NCI-H128 (cell line): Measurements from ENCODE around the gene NOD2.

Experiments used
- DNase-seq: peaks from one replicate; lab custom pipeline; 2025; ENCODE audit not compliant: unreplicated experiment; lab: John Stamatoyannopoulos, UW

The NOD2 gene

DNA sequence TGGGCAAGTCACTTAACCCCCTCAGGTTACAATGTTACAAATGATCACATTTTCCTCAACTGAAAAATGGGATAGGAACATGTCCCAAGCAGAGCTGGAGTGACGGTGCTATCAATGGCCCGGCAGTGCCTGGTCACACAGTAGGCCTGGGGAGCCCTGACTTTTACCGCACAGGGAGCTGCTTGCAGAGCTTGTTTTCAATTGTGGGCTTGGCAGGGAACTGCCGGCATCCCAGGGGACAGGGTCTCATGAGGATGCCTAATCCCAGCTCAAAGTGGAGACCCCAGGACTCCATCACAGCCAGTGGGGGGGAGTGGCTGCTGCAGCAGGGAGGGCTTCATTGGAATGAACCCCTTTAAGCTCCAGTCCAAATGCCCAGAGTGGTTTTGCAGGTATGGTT, 23.7 kb upstream of the NOD2 start:
- no peak for DNase-seq

DNA sequence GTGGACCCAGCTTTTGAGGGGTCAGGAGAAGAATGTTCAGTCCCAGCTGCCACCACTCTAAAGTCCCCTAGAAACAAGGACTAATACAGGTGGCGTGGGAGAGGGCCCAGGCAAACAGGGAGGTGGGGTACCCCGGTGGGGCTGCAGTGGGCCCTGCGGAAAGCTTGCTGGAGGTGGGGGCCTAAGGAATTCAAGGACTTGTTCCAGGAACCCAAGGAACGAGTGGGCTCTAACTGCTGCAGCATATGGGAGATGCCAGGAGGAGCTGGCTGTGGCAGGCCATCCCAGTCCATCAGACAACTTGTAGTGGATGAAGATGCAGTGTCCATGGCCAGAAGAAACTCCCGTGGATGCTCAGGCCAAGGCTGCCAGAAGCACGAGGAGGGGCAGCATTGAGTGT, 22.9 kb upstream of the NOD2 start:
- DNase-seq = no peak

DNA sequence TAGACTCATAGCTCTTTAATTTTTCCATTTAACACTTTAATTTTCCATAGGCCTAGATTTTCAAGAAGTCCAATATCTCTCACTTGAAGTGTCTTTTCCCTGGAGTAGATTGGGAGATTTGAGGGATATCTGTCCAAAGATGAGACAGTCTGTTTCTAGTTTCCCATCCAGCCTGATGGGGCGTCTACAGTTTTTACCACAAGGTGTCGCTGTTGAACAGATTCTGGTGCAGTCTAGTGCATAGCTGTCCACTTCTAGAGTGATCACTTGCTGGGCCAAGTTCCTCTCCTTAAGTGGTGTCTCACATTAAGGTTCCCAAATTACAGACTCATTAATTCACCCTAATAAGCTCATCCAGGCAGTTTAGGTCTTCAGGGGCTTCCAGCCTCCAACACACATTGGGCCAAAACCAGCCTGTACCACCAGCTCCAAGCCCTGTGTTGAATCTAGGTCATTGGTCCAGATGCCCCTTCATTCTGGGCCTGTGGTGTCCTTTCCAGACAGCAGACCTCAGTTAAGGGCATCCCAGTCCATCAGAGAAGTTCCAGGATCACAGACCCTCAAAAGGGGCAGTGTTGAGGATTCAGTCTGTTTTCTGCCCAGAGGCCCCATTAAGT, 21.7 kb upstream of the NOD2 start:
- no peak for DNase-seq

- no peak for DNase-seq
These were observed 19.7 kb upstream of the NOD2 start for GRCh38 chr16:50673496-50674275.

DNA sequence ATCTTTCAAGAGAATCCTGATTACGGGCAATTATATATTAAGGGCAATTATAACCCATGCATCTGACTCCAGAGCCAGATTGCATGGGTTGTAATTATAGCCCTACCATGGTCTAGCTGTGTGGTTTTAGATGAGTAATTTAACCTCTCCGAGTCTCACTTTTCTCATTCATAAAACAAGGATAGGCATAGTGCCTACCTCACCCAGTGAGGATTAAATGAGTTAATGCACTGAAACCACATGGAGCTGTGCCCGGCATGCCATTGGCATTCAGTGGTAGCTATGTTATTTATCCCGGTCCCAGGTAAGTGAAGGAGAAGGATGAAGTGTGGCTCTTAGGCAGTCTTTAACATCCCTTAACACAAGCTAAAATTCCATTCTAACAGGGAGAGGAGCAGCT, 18.6 kb upstream of the NOD2 start:
- DNase-seq = no peak

DNA sequence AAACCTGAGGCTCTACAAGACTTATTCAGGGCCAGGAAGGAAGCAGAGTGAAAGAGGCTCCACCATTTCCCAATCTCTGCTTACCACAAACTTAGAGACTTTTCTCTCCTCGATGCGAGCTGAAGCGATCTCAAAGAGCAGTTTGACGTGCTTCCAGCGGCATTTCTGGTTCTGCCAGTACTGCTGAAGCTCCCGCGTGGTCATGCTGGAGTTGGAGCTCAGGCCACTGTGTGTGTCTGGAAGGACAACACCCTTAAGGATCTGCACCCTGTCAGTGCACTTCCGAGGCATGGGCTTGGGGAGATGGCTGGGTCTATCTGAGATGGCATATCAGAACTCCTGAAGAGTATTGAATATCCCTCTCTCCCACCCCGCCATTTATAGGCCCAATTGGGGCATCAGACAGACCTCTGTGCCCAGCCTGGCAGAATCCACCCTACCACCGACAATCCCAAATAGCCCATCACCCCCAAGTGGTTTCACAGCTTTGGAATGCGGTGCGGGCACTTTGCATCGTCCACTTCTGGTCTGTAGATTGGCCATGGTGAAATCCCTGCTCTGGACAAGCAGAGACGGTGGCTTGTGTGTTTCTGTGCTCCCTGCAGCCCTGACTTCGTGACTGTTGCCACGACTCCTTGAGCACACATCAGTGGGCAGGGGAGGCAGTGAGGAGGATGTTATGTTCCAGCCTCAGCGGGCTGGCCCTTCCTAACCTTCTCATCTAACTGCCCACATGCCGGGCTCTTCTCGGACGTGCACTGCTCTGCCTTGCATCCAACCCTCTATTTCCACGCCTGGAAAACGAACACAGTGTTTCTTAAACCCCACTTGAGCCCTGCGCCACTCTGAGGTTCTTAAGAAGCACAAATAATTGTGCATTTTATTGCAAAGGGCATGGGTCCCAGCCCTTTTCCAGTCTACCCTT, 17.5 kb upstream of the NOD2 start:
- no peak for DNase-seq

GRCh38 chr16:50676684-50677225, 16.7 kb upstream of the NOD2 start:
- DNase-seq = no peak

DNA sequence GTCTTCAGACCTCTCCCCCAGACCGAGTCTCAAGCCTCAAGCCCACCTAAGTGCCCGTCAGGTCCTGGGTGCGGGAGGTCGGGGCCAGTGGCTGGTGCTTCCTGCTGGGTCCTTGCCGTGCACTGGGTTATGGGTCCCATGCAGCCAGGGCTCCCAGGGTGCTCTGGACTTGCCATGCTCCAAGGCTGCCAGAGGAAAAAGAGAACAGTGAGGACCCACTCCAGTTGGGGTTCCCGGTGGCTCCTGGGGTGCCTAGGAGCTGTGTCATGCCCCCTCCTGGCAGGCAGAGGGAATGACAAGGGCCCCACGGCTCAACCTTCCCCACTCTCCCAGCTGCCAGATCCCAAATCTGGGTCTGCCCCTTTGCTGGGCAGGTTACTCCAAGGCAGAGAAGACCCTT, 16.1 kb upstream of the NOD2 start:
- DNase-seq = no peak

- no peak for DNase-seq
These were observed 14.9 kb upstream of the NOD2 start for GRCh38 chr16:50678531-50678930.

DNA sequence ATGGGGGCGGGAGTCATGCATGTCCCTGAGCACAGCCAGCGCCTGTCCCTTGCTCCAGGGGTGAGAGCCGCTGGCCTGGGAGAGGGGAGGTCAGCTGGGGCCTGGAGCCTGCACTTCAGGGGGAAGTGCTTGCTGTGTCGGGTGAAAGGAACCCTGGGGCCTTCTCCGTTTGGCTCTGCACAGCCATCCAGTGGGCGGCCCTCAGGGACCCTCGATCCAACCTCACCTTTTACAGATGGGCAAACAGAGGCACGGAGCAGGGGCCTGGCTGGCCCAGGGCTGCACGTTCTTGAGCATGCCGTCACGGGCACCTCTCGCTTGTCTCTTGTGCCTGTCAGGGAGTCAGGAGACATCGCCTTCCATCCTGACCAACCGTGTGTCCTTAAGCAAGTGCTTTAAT, 14.1 kb upstream of the NOD2 start:
- no peak for DNase-seq

DNA sequence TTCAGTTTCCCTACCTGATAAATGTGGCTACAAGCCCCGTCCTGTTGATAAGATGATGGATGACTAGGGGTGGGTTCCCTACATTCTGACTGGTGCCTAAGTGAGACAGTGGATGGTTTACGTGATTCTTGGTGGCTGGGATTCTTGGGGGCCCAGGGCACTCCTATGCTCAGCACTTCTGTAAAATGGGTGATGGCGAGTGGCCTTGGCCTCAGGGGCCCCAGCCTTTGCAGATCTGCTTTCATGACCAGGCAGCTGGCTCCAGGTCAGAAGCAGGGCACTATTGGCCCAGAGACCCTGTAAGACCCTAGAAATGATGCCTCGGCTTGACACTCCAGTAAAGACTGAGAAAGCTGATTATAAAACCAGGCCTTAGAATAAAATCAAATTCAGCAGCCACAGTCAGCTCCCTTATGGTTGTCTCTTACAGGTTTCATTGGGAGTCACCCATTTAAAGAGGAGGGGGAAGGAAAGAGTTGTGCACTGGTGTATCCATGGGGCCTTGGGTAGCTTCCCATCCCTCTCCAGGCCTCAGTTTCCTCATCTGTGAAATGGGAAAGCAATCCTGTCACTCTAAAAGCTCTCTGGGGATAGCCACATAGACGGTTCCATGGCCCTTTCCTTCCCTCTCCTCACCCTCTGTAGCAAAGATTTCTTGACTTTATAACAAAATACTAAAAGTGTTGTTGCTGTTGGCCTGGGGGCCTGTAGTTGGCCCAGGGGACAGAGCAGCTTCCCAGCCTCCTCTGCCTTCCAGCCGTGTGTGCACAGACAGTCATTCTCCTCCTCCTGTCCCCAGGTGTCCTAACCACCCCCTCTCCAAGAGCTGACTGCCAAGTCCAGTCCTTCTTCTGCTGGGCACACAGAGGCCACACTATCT, 13.5 kb upstream of the NOD2 start:
- no peak for DNase-seq

DNA sequence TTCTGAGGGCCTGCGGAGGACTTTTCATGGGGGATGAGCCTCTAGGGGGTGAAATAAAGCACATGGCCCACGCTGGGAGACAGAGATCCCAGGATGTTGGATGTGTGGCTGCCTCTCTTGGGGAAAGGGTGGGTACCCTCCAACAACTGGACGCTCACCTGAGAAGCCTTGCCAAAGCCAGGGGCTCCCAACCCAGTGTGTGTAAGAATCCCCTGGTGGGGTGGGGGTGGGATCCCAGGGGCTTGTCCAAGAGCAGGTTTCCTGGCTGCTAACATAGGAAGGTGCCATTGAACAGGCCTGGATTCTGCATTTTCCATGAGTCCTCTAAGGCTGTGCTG, 12.9 kb upstream of the NOD2 start:
- no peak for DNase-seq

DNA sequence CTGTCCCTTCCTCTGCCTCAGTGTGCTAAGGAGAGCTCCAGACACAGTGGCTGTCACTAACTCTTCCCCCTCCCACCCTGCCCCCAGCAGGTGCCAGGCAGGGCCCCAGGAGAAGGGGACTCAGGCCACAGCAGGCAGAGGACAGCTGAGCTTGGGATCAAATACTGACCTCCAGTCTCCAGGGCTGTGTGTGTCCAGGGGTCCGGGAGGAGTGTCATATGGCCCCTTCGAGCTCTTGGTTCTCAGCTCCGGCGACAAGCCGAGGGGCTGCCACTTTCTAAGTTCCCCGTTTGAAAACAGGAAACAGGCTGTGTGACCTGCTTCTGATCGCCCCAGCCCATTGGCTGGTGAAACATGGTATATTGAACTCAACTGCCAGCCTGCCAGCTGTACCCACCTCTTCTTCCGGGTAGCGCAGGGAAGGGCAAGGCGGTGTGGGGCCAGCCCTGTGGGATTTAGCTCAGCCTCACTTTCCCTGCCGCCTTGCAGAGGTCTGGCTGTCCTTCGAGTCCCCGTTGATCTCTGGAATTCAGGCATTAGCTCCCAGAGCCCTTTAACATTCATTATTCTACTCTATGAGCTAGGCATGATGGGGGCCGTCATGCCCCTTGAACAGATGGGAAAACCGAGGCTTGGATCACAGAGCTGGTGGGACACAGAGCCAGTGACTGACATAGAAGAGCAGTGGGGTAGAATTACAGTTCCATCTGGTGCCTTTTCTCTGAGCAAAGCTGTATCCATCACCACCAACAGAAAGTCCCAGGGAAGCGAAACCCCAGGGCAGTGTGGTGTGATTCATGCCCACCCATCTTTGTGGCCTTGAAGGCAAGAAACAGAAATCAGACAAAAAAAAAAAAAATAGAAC, 12.2 kb upstream of the NOD2 start, which contains the start of gene SNX20:
Gene SNX20 (minus strand): TSS at position 292 of the 865 bp plus-strand sequence. CDS start 3,786 bp downstream, outside the sequence.
- no peak for DNase-seq

GRCh38 chr16:50683689-50684374, 9.6 kb upstream of the NOD2 start:
- DNase-seq = no peak

- no peak for DNase-seq
These were observed 8.5 kb upstream of the NOD2 start for GRCh38 chr16:50684823-50685461.

DNA sequence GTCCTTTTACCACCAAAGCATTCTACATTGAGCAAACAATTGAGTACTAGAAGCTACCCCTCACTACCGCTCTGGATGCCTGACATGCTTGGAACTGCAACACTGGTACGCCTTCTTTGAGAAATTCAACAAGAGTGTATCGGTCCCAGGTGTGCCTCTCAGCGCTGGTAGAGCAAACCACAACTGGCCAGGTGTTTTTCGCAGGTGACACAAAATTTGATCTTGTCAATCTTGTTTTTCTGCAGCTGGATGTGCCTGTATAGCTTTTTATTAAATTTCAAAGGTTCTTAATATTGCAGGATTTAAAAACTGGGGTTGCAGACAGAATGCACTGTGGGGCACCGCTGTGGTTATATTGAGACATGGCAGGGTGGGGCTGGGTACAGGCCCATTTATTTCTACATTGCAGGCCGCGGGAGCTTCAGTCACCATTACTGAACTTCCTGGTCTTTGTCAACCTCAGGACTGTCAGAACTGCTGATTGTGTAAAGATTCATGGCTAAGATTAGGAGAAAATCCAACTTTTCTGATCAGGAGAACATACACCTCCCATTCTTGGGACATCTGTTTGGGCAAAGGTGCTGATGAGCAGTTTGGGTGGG, 7.8 kb upstream of the NOD2 start:
- no peak for DNase-seq

GRCh38 chr16:50688083-50688482, 5.3 kb upstream of the NOD2 start:
- DNase-seq = no peak

- DNase-seq = no peak
These were observed 4.5 kb upstream of the NOD2 start for GRCh38 chr16:50688867-50689266.
